GM18867 (cell line): ENCODE results near the gene HLA-DQA1.
"Not testable (repeated sequence)": the region's sequence is repeated elsewhere in the genome, so short reads cannot be mapped to it uniquely, and the experiment has no call there.

Experiments used
- ATAC-seq: cut with Tn5 transposase; IDR thresholded peaks from one replicate; pipeline ENCODE4 v1.9.1; 2021; ENCODE audit warnings: mild to moderate bottlenecking, moderate library complexity; ENCODE audit not compliant: unreplicated experiment

HLA-DQA1 gene

GRCh38 chr6:32621372-32621771, 15.8 kb upstream of the HLA-DQA1 start:
- no peak for ATAC-seq

GRCh38 chr6:32622545-32623401, 14.4 kb upstream of the HLA-DQA1 start:
- ATAC-seq: peak; percentile 75

GRCh38 chr6:32623693-32624092, 13.5 kb upstream of the HLA-DQA1 start:
- no peak for ATAC-seq

GRCh38 chr6:32624565-32624964, 12.6 kb upstream of the HLA-DQA1 start:
- ATAC-seq: no peak

- no peak for ATAC-seq
These were observed 12.1 kb upstream of the HLA-DQA1 start for GRCh38 chr6:32625137-32625536.

- no peak for ATAC-seq
These were observed 10.0 kb upstream of the HLA-DQA1 start for GRCh38 chr6:32627249-32627648.

GRCh38 chr6:32627831-32628230, 9.4 kb upstream of the HLA-DQA1 start:
- no peak for ATAC-seq

- ATAC-seq: not testable (repeated sequence)
These were observed 7.4 kb upstream of the HLA-DQA1 start for GRCh38 chr6:32629793-32630192.

GRCh38 chr6:32635526-32636123, 1.6 kb upstream of the HLA-DQA1 start:
- ATAC-seq: no peak

GRCh38 chr6:32637883-32638282, 677 bp downstream of the HLA-DQA1 start:
- ATAC-seq: no peak

- ATAC-seq: no peak
These were observed 1.5 kb downstream of the HLA-DQA1 start for GRCh38 chr6:32638532-32639219.

- no peak for ATAC-seq
These were observed 2.5 kb downstream of the HLA-DQA1 start for GRCh38 chr6:32639440-32640394.

- no peak for ATAC-seq
These were observed 3.9 kb downstream of the HLA-DQA1 start for GRCh38 chr6:32641122-32641521.

GRCh38 chr6:32641785-32642719, 4.8 kb downstream of the HLA-DQA1 start:
- ATAC-seq: not testable (repeated sequence)

- no peak for ATAC-seq
These were observed 5.5 kb downstream of the HLA-DQA1 start for GRCh38 chr6:32642720-32643106.

- ATAC-seq: no peak
These were observed 6.7 kb downstream of the HLA-DQA1 start for GRCh38 chr6:32643904-32644303.

- ATAC-seq: no peak
These were observed 8.0 kb downstream of the HLA-DQA1 start for GRCh38 chr6:32645047-32645703.

GRCh38 chr6:32655203-32655710, 18.1 kb downstream of the HLA-DQA1 start:
- ATAC-seq: no peak

- ATAC-seq: not testable (repeated sequence)
These were observed 20.1 kb downstream of the HLA-DQA1 start for GRCh38 chr6:32657329-32657728.
